Measurements from ENCODE around the gene DCHS1.

GRCh38 chr11:6611963-6612212, 43.7 kb downstream of the DCHS1 start:
- TF ChIP-seq POLR2A (conservative IDR thresholded peaks at IDR 0.05) (no peak), POLR2AphosphoS5 (IDR thresholded peaks at IDR 0.05; ENCODE audit: control insufficient read depth, insufficient read depth, low read depth, low read length) (no peak), GTF3C2 (IDR thresholded peaks at IDR 0.05; ENCODE audit: borderline replicate concordance, extremely low read depth, insufficient read length) (no peak), GABPA (tag; conservative IDR thresholded peaks at IDR 0.05; ENCODE audit: low read depth) (no peak), ZBTB11 (CRISPR knock-in tag; IDR thresholded peaks at IDR 0.05) (no peak), IRF2 (CRISPR knock-in tag; IDR thresholded peaks at IDR 0.05) (no peak), STAG1 (CRISPR knock-in tag; IDR thresholded peaks at IDR 0.05; ENCODE audit: borderline replicate concordance) (no peak)

Data from K562 (cell line).